HCEC 1CT (cell line): ENCODE data around the gene ANXA2R.

ENCODE experiments used
- DNase-seq: peaks from one replicate; pipeline ENCODE4 v3.0.0-alpha.2; 2017

The ANXA2R gene

GRCh38 chr5:42995360-42995751 is 44.8 kb downstream of the ANXA2R start:
- DNase-seq: peak; percentile 56

- peak; percentile 94 for DNase-seq
Measured at GRCh38 chr5:42994555-42995359, 45.4 kb downstream of the ANXA2R start.

- DNase-seq: no peak
Measured at GRCh38 chr5:42994246-42994554, 45.9 kb downstream of the ANXA2R start.

GRCh38 chr5:42993516-42994245 is 46.4 kb downstream of the ANXA2R start:
- peak; percentile 68 for DNase-seq

GRCh38 chr5:42992088-42992879 is 47.8 kb downstream of the ANXA2R start:
- DNase-seq: peak; percentile 91

GRCh38 chr5:42991404-42992087 is 48.6 kb downstream of the ANXA2R start:
- DNase-seq: no peak

- no peak for DNase-seq
Measured at GRCh38 chr5:42990892-42991291, 49.2 kb downstream of the ANXA2R start.
